T-helper 1 cell treated with Interleukin-12 subunit alpha and Interleukin-12 subunit beta and Interleukin-4 antibody, amounts not matched to agents 30 ng/mL and 1 ng/mL, for 36 hours (primary cell): Measurements from ENCODE around the gene TMSB10. TPM values are rescaled to one million over a fixed set of nuclear protein-coding genes. Genes with fewer than 3 reads are reported as not detected.

Experiments
- intact Hi-C: fragments of 100-400 bp; cut with micrococcal nuclease; formaldehyde crosslinking; loops from one replicate; pipeline ENCODE4 v1.15.1; 2024
- total RNA-seq: library from RNA; stranded (reverse); gene quantifications from 2 replicates; pipeline ENCODE4 v1.2.3, GENCODE V29; 2022

TMSB10 gene
- total RNA-seq, 1 donor from 2014 or later, result 5,918 TPM

DNA sequence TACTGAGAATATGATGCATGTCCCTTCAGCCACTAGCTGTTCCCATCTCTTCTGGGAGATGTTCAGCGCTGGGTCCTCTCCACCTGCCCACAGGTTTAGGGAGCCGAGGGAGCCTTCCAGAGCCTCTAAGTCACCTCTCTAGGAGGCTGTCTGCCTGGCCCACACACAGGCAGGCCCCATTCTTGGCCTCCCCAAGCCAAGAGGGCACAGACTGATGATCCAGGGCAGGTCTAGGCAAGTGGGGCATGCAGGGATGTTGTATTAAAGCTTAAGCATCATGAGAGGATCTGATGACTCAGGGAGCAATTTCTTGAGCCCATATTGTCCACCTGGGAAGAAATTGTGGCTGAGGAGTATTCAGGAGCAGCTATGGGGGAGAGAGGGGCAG, 19.9 kb downstream of the TMSB10 start:
- intact Hi-C loops, result loop anchor here (1.0 to 10.0 kb wide), 10 partner anchors 20 to 1581 kb away; partner anchors contain the start of genes DNAH6, SUCLG1 and TMSB10

DNA sequence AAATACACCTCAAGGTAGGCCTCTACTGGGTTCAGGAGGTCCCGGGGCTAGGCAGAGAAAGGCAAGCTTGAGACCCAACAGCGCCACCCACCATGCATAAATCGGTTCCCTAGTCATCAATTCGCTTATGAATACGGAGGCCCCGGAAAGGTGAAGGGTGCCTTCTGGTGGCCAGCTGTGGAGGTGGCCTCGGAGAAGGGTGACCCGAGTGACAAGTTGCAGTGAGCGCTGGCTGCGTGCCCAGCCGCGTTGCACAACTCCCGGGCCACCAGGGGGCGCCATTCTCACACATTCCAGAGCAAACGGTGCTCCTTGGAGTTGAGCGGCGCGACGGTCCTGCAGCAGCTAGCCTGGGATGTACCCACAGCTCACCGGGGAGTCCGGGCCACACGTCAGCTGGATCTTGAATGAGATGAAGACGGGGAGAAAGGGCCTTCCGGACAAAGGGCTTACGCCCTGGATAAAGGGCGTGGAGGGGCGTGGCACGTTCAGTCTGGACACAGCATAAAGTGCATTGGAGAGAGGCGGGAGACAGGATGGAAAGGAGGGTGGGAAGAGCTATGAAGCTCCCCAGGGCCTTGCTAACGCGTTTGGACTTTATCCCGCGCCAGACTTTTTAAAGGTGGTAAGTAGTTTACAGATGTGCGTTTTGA, 20.4 kb downstream of the TMSB10 start:
- intact Hi-C loops, result loop anchor here (1.0 to 10.0 kb wide), 11 partner anchors 21 to 1581 kb away; partner anchors contain the start of genes DNAH6, SUCLG1 and TMSB10

DNA sequence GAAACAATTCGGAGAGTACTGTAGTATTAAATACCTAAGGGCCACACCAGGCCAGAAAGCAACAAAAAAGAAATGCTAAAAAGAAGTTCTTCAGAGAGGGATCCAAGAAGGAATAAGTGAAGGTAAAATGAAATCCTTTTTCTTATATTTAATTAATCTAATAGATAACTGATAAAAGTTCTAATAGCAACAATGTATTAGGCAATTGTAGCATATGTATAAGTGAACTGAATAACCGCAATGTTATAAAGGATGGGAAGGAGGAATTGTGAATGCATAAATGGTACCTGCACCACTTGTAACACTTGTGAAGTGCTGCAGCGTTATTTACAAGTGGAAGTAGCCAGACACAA, 21.8 kb downstream of the TMSB10 start:
- intact Hi-C loops, result loop anchor here (1.0 to 10.0 kb wide), 8 partner anchors 11 to 1582 kb away; no protein-coding TSS in a partner anchor

DNA sequence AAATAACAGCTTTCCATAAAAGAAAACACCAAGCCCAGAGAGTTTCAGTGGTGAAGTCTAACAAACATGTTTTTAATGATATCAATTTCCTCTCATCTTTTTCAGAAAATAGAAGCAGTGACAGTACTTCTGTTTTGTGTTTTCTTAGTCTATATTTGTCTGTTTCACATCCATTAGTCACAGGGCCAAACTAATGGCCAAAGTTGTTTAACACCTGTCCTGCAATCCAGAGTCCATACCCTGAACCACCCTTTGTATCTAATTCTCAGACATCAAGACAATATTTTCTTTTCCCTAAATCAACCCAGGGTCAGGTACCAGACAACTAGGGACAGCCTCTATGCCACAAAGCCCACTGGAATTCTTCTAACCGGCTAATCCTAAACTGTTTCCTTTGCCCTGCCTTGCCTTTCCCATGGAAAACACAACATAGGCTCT, 25.9 kb downstream of the TMSB10 start:
- intact Hi-C loops, result no loop called here

GRCh38 chr2:84938194-84938879, 32.9 kb downstream of the TMSB10 start:
- intact Hi-C loops, result loop anchor here (1.0 to 2.0 kb wide), 8 partner anchors 8 to 1684 kb away; partner anchors contain the start of genes DNAH6, RNF103 and SUCLG1

DNA sequence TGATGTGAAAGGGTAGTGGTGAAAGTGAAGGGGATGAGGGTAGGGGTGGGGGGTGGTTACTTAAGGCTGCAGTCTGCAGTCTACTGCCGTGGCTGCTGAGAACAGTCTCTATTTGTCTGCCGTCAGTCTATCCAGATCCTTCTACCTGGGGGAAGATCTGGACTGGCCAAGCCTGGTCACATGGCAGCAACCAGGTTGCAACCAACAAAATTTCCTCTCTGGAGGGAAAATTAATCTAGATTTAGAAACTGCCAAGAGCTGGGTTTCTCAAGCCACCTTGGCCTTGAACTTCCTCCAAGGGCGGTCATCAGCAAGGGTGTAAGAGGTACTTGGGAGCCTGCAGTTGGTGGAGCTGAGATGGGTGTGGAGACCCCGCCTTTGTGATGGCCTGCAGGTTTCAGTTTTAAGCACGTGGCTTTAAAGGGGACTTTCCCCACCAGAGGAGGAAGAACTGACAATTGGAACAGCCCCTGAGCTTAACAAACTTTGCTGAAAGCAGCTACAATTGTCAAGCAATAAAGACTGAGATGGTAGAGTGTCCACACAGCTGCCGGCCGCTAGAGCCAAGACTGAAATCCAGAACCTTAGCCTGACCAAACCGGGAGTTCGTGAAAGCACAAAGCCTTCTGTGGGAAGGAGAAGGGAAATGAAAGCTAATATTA, 34.1 kb downstream of the TMSB10 start:
- intact Hi-C loops, result loop anchor here (1.0 to 2.0 kb wide), 4 partner anchors 30 to 1683 kb away; partner anchors contain the start of genes RNF103 and TMSB10

DNA sequence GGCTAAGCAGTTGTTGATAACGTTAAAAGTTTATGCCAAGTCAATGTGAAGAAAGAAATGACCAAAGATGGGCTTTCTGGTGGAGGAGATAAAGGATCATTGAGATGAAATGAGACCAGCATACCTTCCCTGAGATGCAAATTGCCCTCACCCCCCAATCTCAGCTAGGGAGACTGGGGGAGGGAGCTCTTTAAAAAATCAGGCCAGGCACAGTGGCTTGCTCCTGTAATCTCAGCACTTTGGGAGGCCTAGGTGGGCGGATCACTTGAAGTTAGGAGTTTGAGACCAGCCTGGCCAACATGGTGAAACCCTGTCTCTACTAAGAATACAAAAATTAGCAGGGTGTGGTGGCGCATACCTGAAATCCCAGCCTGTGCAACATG, 34.6 kb downstream of the TMSB10 start:
- intact Hi-C loops, result no loop called here

DNA sequence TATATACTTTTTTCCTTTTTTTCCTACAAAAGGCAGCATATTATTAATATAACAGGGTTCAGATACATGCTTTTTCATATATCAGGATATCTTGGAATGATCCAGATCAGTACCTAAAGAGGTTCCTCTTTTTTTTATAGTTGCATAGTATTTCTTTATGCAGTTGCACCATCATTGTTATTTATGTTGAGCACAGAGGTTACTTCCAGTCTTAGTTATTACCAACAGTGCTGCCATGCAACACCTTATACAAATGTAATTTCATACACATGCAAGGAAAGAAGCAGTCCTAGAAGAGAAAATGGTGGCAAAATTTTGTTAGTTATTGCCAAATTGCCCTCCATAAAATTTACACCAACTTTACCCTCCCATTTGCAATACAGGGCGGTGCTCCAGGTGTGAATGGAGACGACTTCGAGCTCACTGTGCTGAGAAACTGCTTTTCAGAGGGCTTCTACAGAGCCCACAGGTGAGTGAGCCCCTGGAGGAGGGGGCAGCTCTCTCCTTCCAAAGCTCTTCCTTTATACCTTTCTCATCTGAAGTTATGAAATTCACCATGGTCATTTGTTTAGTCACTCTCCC, 35.5 kb downstream of the TMSB10 start:
- intact Hi-C loops, result no loop called here

DNA sequence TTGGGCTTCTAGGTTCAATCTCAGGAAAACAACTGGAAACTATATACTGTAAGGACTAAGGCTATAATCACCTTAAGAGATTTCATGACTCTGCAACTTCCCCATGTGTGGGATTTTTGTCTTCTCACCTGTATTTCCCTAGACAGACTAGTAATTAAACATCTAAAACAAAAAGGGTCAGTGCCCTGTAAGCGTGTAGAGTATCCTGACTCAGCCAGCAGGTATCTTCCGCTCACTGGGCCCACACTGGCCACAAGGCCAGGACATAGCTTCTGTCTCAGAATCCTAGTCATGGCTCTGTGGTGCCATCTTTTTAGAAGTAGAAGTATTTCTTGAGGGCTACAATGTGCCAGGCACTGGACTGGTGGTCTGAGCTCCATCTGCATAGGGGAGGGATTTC, 36.7 kb downstream of the TMSB10 start:
- intact Hi-C loops, result no loop called here

DNA sequence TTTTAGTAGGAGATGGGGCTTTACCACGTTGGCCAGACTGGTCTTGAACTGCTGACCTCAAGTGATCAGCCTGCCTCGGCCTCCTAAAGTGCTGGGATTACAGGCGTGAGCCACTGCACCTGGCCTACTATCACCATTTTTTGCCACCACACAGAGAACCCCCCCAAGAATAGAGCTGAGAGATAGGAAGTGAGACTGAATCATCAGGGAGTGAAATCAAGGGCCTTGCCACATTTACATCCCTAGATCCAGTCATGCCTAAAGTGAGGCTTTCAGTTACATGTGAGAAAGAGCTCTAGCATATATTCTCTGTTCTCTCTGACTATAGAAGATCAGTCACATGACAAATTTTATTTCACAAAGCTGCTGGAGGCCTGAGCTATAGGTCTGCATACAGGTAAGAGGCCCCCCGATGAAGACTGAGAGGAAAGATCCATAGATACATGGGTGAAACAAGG, 37.5 kb downstream of the TMSB10 start:
- intact Hi-C loops, result no loop called here

DNA sequence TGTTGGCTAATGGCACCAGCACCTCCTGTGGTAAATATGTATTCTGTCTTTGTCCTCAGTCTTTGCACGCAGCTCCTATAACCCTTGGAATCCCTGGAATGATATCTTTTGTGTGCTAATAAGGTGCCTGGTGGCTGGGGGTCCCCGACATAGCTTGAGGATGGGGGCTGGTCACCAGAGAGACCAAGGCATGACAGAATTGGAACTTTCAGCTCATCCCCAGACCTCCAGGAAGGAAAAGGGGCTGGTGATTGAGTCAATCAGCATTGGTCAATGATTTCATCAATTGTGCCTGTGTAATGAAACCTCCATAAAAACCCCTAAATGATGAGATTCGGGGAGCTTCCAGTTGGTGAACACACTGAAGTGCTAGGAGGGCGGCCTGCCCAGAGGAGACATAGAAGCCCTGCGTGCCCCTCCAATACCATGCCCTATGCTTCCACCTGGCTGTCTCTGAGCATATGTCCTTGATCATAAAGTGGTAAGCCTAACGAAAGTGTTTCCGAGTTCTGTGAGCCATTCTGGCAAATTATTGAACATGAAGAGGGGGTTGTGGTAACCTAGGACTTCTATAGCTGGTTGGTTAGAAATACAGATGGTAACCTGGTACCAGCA, 38.9 kb downstream of the TMSB10 start:
- intact Hi-C loops, result no loop called here

DNA sequence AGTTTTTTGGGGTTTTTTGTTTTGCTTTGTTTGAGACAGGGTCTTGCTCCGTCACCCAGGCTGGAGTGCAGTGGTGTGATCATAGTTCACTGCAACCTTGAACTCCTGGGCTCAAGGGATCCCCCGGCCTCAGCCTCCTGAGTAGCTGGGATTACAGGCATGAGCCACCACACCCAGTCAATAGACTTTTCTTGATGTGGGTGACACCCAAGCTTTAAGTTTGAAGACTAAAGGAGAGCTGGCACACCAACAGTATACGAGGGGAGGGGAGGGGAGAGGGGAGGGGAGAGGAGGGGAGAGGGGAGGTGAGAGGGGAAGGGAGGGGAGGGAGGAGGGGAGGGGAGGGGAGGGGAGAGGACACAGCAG, 40.4 kb downstream of the TMSB10 start:
- intact Hi-C loops, result loop anchor here (1.0 to 2.0 kb wide), 4 partner anchors 8 to 69 kb away; no protein-coding TSS in a partner anchor

GRCh38 chr2:84946204-84947009, 41.0 kb downstream of the TMSB10 start:
- intact Hi-C loops, result loop anchor here (1.0 to 2.0 kb wide), 4 partner anchors 8 to 68 kb away; no protein-coding TSS in a partner anchor

DNA sequence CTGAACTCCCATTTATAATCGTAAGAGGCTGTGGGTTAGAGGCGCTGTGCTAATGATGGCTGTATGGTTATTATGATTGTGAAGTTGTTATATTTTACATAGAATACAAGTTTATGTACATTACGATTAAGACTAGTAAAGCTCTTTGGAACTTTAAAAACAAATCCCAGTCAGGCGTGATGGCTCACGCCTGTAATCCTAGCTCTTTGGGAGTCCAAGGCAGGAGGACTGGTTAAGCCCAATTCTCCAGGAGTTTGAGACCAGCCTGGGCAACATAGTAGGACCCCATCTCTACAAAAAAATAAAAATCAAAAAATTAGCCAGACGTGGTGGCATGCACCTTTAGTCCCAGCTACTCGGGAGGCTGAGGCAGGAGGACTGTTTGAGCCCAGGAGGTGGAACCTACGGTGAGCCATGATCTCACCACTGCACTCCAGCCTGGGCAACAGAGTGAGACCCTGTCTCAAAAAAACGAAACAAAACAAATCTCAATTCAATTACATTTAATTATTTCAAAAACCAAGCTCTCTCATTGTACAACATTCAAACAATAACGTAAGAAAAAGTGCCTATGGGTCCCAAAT, 41.6 kb downstream of the TMSB10 start:
- intact Hi-C loops, result loop anchor here (2.0 kb wide), 1 partner anchor 68 kb away; no protein-coding TSS in a partner anchor

GRCh38 chr2:84953535-84953934, 48.1 kb downstream of the TMSB10 start:
- intact Hi-C loops, result no loop called here

DNA sequence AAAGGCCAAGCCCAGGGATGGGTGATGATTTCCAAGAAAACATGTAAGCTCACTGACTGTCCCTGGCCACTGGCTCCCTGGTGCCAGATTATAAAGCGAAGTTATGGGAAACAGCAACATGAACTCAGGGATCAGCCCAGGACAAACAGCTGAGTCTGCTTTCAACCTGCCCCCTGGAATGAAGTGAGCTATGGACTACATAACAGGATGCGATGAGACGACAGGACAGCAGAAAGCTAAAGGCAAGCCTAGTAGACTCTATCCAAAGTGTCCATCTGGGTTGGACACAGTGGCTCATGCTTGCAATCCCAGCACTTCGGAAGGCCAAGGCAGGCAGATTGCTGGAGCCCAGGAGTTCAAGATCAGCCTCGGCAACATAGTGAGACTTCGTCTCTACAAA, 48.9 kb downstream of the TMSB10 start:
- intact Hi-C loops, result no loop called here
